ENCODE measurements around the gene OR52E1.

The OR52E1 gene

GRCh38 chr11:5069272-5069671 is at the start of gene OR52E1:
Gene OR52E1, plus strand, starts transcription at chr11:5069572.
- DNase-seq (ENCODE audit: extremely low read depth, low read depth) = no peak
- no peak for TF ChIP-seq CTCF (IDR thresholded peaks at IDR 0.05; ENCODE audit: low read depth, low read length, missing control alignments)
- H3K4me3 ChIP-seq (replicated peaks; ENCODE audit: low read depth, low read length) = no peak within 1 kb of the TSS

- H3K4me3 ChIP-seq (replicated peaks; ENCODE audit: low read depth, low read length) = no peak overlapping the region
- TF ChIP-seq CTCF (IDR thresholded peaks at IDR 0.05; ENCODE audit: low read depth, low read length, missing control alignments) = no peak
- DNase-seq (ENCODE audit: extremely low read depth, low read depth) = no peak
Measured at GRCh38 chr11:5021996-5022395, 47.4 kb upstream of the OR52E1 start.

- no peak for DNase-seq (ENCODE audit: extremely low read depth, low read depth)
- TF ChIP-seq CTCF (IDR thresholded peaks at IDR 0.05; ENCODE audit: low read depth, low read length, missing control alignments) = no peak
- no peak overlapping the region for H3K4me3 ChIP-seq (replicated peaks; ENCODE audit: low read depth, low read length)
Measured at GRCh38 chr11:5036669-5037068, 32.7 kb upstream of the OR52E1 start.

- no peak for DNase-seq (ENCODE audit: extremely low read depth, low read depth)
- no peak for TF ChIP-seq CTCF (IDR thresholded peaks at IDR 0.05; ENCODE audit: low read depth, low read length, missing control alignments)
- H3K4me3 ChIP-seq (replicated peaks; ENCODE audit: low read depth, low read length) = no peak overlapping the region
Measured at GRCh38 chr11:5037926-5038325, 31.4 kb upstream of the OR52E1 start.

GRCh38 chr11:5038341-5038740 is 31.0 kb upstream of the OR52E1 start:
- no peak for DNase-seq (ENCODE audit: extremely low read depth, low read depth)
- TF ChIP-seq CTCF (IDR thresholded peaks at IDR 0.05; ENCODE audit: low read depth, low read length, missing control alignments) = no peak
- no peak overlapping the region for H3K4me3 ChIP-seq (replicated peaks; ENCODE audit: low read depth, low read length)

DNA sequence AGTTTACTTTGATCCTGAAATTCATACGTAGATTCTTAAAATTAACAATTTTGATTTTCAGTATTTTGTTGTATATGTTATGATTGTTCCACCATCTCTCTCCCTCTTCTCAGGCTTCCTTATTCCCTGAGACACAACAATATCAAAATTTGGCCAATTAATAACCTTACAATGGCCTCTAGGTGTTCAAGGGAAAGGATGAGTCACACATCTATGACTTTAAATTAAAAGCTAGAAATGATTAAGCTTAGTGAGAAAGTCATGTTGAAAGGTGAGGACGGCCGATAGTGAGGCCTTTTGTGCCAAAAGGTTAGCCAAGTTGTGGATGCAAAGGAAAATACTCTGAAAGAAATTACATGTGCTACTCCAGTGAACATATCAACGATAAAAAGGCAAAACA is 28.5 kb upstream of the OR52E1 start:
- DNase-seq (ENCODE audit: extremely low read depth, low read depth) = no peak
- TF ChIP-seq CTCF (IDR thresholded peaks at IDR 0.05; ENCODE audit: low read depth, low read length, missing control alignments) = no peak
- no peak overlapping the region for H3K4me3 ChIP-seq (replicated peaks; ENCODE audit: low read depth, low read length)

DNA sequence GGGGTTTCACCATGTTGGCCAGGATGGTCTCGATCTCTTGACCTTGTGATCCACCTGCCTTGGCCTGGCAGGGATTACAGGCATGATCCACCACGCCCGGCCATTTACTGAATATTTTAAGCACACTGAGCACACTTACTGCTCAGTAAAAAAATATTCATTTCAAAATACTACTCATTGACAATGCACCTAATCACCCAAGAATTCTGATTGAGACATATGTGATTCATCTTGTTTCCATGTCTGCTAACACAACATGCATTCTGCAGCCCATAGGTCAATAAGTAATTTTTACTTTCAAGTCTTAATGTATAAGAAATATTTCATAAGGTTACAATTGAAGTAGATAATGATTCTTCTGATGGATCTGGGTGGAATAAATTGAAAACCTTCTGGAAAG is 27.3 kb upstream of the OR52E1 start:
- TF ChIP-seq CTCF (IDR thresholded peaks at IDR 0.05; ENCODE audit: low read depth, low read length, missing control alignments) = no peak

More for the DNA sequence above, 27.3 kb upstream of the OR52E1 start:
- no peak for DNase-seq (ENCODE audit: extremely low read depth, low read depth)
- H3K4me3 ChIP-seq (replicated peaks; ENCODE audit: low read depth, low read length) = no peak overlapping the region
